Measurements from ENCODE around the gene PXDN.

The PXDN gene

GRCh38 chr2:1791685-1792435 is 47.5 kb upstream of the PXDN start:
- Histone ChIP-seq H2AFZ (ENCODE audit: low read length) (no peak overlapping the region), H3K9ac (ENCODE audit: low read depth, low read length, poor library complexity, severe bottlenecking) (peak overlapping the region; percentile 55), H3K27me3 (ENCODE audit: insufficient read depth, low read length, poor library complexity, severe bottlenecking) (no peaks in the 10 kb centered on the region), H3K9me2 (replicated peaks; ENCODE audit: low read depth, low read length) (no peaks in the 10 kb centered on the region), H3K36me3 (ENCODE audit: insufficient read depth, low read length) (no peaks in the 10 kb centered on the region), H4K20me1 (ENCODE audit: insufficient read depth, low read length, poor library complexity, severe bottlenecking) (no peaks in the 10 kb centered on the region), H3K79me2 (ENCODE audit: insufficient read depth, low read length) (peaks cover 10% of the 10 kb centered on the region; the same call in 1 of the 2 replicates), H3F3A (ENCODE audit: low read depth) (no peaks in the 10 kb centered on the region), H3K9me3 (ENCODE audit: insufficient read depth, low read depth, low read length) (no peaks in the 10 kb centered on the region), H3K4me1 (ENCODE audit: insufficient read depth, low read length, poor library complexity, severe bottlenecking) (peaks cover 67% of the 10 kb centered on the region), H3K4me3 (ENCODE audit: low read length, poor library complexity, severe bottlenecking) (peak overlapping the region; percentile 23), H3K4me2 (ENCODE audit: low read depth, low read length, poor library complexity, severe bottlenecking) (peak overlapping the region; percentile 23)
- TF ChIP-seq EZH2phosphoT487 (IDR thresholded peaks at IDR 0.05; ENCODE audit: borderline replicate concordance) (no peak), CTCF (conservative IDR thresholded peaks at IDR 0.05; ENCODE audit: low read length) (no peak)

DNA sequence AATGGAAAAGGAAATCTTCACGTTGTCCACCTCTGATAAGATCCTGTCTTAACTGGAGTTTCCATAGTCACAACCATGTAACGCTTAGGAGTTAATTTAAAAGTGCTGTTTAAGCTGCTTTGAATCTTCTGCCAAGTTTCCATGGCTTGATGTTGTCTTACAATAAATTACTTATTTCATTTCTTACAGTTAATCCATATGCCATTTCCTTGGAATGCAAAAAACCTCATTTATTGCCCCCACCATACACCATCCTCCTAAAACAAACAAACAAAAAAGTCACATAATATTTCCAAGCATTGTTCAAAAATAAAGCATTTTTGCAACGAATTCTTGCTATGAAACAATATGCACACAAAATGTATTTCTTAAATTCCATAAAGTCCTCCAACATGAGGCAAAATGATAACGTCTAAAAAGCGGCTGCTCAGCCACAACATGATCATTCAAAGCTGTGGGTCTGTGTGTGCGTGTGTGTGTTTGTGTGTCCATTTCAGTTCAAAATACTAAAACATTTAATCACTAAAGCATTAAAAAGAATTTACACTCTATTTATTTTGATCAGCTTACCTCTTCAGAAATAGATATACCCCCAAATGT is 46.8 kb upstream of the PXDN start:
- H3K9ac ChIP-seq (ENCODE audit: low read depth, low read length, poor library complexity, severe bottlenecking), result peak overlapping the region; percentile 55
- peaks cover 10% of the 10 kb centered on the region; the same call in 1 of the 2 replicates for H3K79me2 ChIP-seq (ENCODE audit: insufficient read depth, low read length)
- peak overlapping the region; percentile 23 for H3K4me2 ChIP-seq (ENCODE audit: low read depth, low read length, poor library complexity, severe bottlenecking)
- H3K9me2 ChIP-seq (replicated peaks; ENCODE audit: low read depth, low read length), result no peaks in the 10 kb centered on the region
- H3F3A ChIP-seq (ENCODE audit: low read depth), result no peaks in the 10 kb centered on the region
- H4K20me1 ChIP-seq (ENCODE audit: insufficient read depth, low read length, poor library complexity, severe bottlenecking), result no peaks in the 10 kb centered on the region
- H3K36me3 ChIP-seq (ENCODE audit: insufficient read depth, low read length), result no peaks in the 10 kb centered on the region
- no peaks in the 10 kb centered on the region for H3K27me3 ChIP-seq (ENCODE audit: insufficient read depth, low read length, poor library complexity, severe bottlenecking)
- no peak for TF ChIP-seq EZH2phosphoT487 (IDR thresholded peaks at IDR 0.05; ENCODE audit: borderline replicate concordance)
- no peak for TF ChIP-seq CTCF (conservative IDR thresholded peaks at IDR 0.05; ENCODE audit: low read length)
- no peaks in the 10 kb centered on the region for H3K9me3 ChIP-seq (ENCODE audit: insufficient read depth, low read depth, low read length)
- peaks cover 67% of the 10 kb centered on the region for H3K4me1 ChIP-seq (ENCODE audit: insufficient read depth, low read length, poor library complexity, severe bottlenecking)
- H3K4me3 ChIP-seq (ENCODE audit: low read length, poor library complexity, severe bottlenecking), result peak overlapping the region; percentile 23
- H2AFZ ChIP-seq (ENCODE audit: low read length), result no peak overlapping the region

DNA sequence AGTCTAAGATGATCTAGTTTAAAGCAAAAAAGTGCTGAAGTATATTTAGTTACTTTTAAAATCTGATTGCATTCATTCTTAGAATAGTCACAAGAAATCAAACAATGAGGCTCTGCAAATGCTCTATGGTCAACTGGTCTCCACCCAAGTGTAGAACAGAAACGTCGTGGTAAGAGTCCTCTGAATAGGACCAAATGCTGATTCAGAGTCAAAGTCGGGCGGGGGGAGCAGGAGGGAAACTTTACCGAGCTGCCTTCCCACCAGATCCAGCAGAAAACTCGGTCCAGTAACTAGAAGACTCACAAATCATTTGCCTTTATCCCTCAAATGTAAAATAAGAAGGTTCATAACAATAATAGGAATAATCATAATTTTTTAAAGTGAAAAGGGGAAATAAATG is 46.2 kb upstream of the PXDN start:
- no peak for TF ChIP-seq CTCF (conservative IDR thresholded peaks at IDR 0.05; ENCODE audit: low read length)
- Histone ChIP-seq H3K4me2 (ENCODE audit: low read depth, low read length, poor library complexity, severe bottlenecking) (peak overlapping the region; percentile 23), H3K4me3 (ENCODE audit: low read length, poor library complexity, severe bottlenecking) (no peak overlapping the region), H2AFZ (ENCODE audit: low read length) (no peak overlapping the region), H3K79me2 (ENCODE audit: insufficient read depth, low read length) (peaks cover 10% of the 10 kb centered on the region; the same call in 1 of the 2 replicates), H3K9ac (ENCODE audit: low read depth, low read length, poor library complexity, severe bottlenecking) (peak overlapping the region; percentile 55), H3K9me2 (replicated peaks; ENCODE audit: low read depth, low read length) (no peaks in the 10 kb centered on the region), H3K4me1 (ENCODE audit: insufficient read depth, low read length, poor library complexity, severe bottlenecking) (peaks cover 71% of the 10 kb centered on the region), H3K9me3 (ENCODE audit: insufficient read depth, low read depth, low read length) (no peaks in the 10 kb centered on the region), H4K20me1 (ENCODE audit: insufficient read depth, low read length, poor library complexity, severe bottlenecking) (no peaks in the 10 kb centered on the region), H3K36me3 (ENCODE audit: insufficient read depth, low read length) (no peaks in the 10 kb centered on the region), H3K27me3 (ENCODE audit: insufficient read depth, low read length, poor library complexity, severe bottlenecking) (no peaks in the 10 kb centered on the region), H3F3A (ENCODE audit: low read depth) (no peaks in the 10 kb centered on the region)

All from Loucy (cell line).